Lung (tissue), 12 donors: ENCODE data around the gene IFNLR1. TPM values are rescaled to one million over a fixed set of nuclear protein-coding genes. Genes with fewer than 3 reads are reported as not detected.

Source experiments
- ATAC-seq: fragments of 200-7000 bp; cut with Tn5 transposase; one replicate; pipeline ENCODE4 v1.9.1; 2020; ENCODE audit warnings: moderate number of reproducible peaks; ENCODE audit not compliant: insufficient read depth, low FRiP score
- DNase-seq, 3 donors: peaks; one replicate each; pipeline ENCODE4 v3.0.0-alpha.2; 2013 to 2017
- H3K27ac ChIP-seq, 2 donors: one replicate each; pipeline ENCODE4 v1.5.1; 2013; ENCODE audit warnings: mild to moderate bottlenecking in 2 of 2, moderate library complexity in 2 of 2, control low read depth in 1 of 2, inconsistent platforms in 1 of 2, low read depth in 1 of 2, low read length in 1 of 2
- H3K27me3 ChIP-seq, 3 donors: one replicate each; pipeline ENCODE4 v1.5.1; 2013; ENCODE audit warnings: low read length in 2 of 3; ENCODE audit not compliant: control insufficient read depth in 3 of 3, insufficient read depth in 3 of 3
- H3K36me3 ChIP-seq, 4 donors: one replicate each; pipeline ENCODE4 v1.5.1; 2013; ENCODE audit warnings: low read length in 4 of 4, mild to moderate bottlenecking in 1 of 4, moderate library complexity in 1 of 4; ENCODE audit not compliant: control insufficient read depth in 4 of 4, insufficient read depth in 4 of 4
- H3K4me1 ChIP-seq, 5 donors: one replicate each; pipeline ENCODE4 v1.5.1; 2013; ENCODE audit warnings: low read length in 5 of 5, mild to moderate bottlenecking in 2 of 5, moderate library complexity in 1 of 5; ENCODE audit not compliant: control insufficient read depth in 5 of 5, insufficient read depth in 5 of 5
- H3K4me3 ChIP-seq: one replicate; pipeline ENCODE4 v1.5.1; 2013; ENCODE audit warnings: mild to moderate bottlenecking, control low read depth, moderate library complexity
- H3K9ac ChIP-seq, 2 donors: one replicate each; pipeline ENCODE4 v1.5.1; 2013; ENCODE audit warnings: low read length in 2 of 2, control low read depth in 1 of 2; ENCODE audit not compliant: insufficient read depth in 1 of 2
- H3K9me3 ChIP-seq, 4 donors: one replicate each; pipeline ENCODE4 v1.5.1; 2013; ENCODE audit warnings: low read length in 3 of 4, mild to moderate bottlenecking in 1 of 4, moderate library complexity in 1 of 4; ENCODE audit not compliant: control insufficient read depth in 4 of 4, insufficient read depth in 3 of 4
- CTCF ChIP-seq: IDR thresholded peaks from 2 replicates; pipeline ENCODE4 v1.5.1; 2012; ENCODE audit warnings: mild to moderate bottlenecking; ENCODE audit errors: control extremely low read depth, extremely low read depth
- WGBS, 2 donors: extraction: QIAGEN DNeasy Blood & Tissue Kit; methylation state at CpG; one replicate each; pipeline ENCODE4 v1.1.7; 2013; 5-methylcytosine and 5-hydroxymethylcytosine counted together
- polyA plus RNA-seq, 2 donors: library from polyadenylated mRNA; stranded (reverse); fragments of 200-250 nt; gene quantifications; one replicate each; pipeline ENCODE4 v1.2.1, GENCODE V29; 2013
- total RNA-seq, 2 donors: library from RNA; depleted of rRNA in 1 of 2; stranded (reverse); fragments of >200 nt in 1 of 2; gene quantifications; one replicate each; pipeline ENCODE4 v1.2.1, GENCODE V29; 2014 to 2021
- donor health status: control.
- donor health status: control.
- donor health status: Bipolar disorder and iron deficiency.
- donor health status: healthy.
- donor health status: DM: yes; HTN: yes; CAD: no.

Gene IFNLR1
- total and polyA plus RNA-seq, 4 donors = 1.2 to 9.0 (median 2.7) TPM

GRCh38 chr1:24126018-24126671, 60.9 kb downstream of the IFNLR1 start:
- no peak for TF ChIP-seq CTCF
- Histone ChIP-seq H3K27me3 (no peaks in the 10 kb centered on the region), H3K27ac (peak overlapping the region in 1 of 2 donors; percentile 56), H3K9me3 (peaks cover 0 to 4% (median 3%) of the 10 kb centered on the region in 4 donors), H3K36me3 (no peaks in the 10 kb centered on the region), H3K4me3 (no peak overlapping the region), H3K4me1 (no peaks in the 10 kb centered on the region), H3K9ac (no peak overlapping the region)
- WGBS, 2 donors = 43 to 50% methylated on average over 6 of the region's 6 CpGs
- DNase-seq = no peak
- no peak for ATAC-seq

- DNase-seq (no peak), ATAC-seq (no peak)
- Histone ChIP-seq H3K4me1 (peaks cover 0 to 1% (median 0%) of the 10 kb centered on the region in 5 donors), H3K9ac (no peak overlapping the region), H3K27me3 (no peaks in the 10 kb centered on the region), H3K4me3 (no peak overlapping the region), H3K27ac (no peak overlapping the region), H3K36me3 (no peaks in the 10 kb centered on the region), H3K9me3 (peaks cover 0 to 4% (median 3%) of the 10 kb centered on the region in 4 donors)
- 58 to 64% methylated on average over 4 of the region's 4 CpGs for WGBS, 2 donors
- TF ChIP-seq CTCF = no peak
Observed at GRCh38 chr1:24125456-24125855, 61.6 kb downstream of the IFNLR1 start.

- H3K9me3 ChIP-seq = peaks cover 0 to 1% (median under 1%) of the 10 kb centered on the region in 4 donors
- H3K27me3 ChIP-seq = no peaks in the 10 kb centered on the region
- no peak for DNase-seq
- no peak overlapping the region for H3K9ac ChIP-seq
- no peak for ATAC-seq
- no peak overlapping the region for H3K27ac ChIP-seq
- no peak for TF ChIP-seq CTCF
- WGBS, 2 donors = 63 to 94% methylated on average over 2 of the region's 2 CpGs
- peaks cover 0 to 4% (median 0%) of the 10 kb centered on the region in 5 donors for H3K4me1 ChIP-seq
- H3K36me3 ChIP-seq = no peaks in the 10 kb centered on the region
- no peak overlapping the region for H3K4me3 ChIP-seq
Observed at GRCh38 chr1:24124980-24125379, 62.1 kb downstream of the IFNLR1 start.

- H3K27ac ChIP-seq = no peak overlapping the region
- no peak for TF ChIP-seq CTCF
- WGBS, 2 donors = 88 to 93% methylated on average over 6 of the region's 6 CpGs
- no peaks in the 10 kb centered on the region for H3K36me3 ChIP-seq
- H3K4me1 ChIP-seq = peaks cover 0 to 6% (median 0%) of the 10 kb centered on the region in 5 donors
- no peak overlapping the region for H3K4me3 ChIP-seq
- no peak overlapping the region for H3K9ac ChIP-seq
- DNase-seq (no peak), ATAC-seq (no peak)
- no peaks in the 10 kb centered on the region for H3K27me3 ChIP-seq
- no peaks in the 10 kb centered on the region for H3K9me3 ChIP-seq
Observed at GRCh38 chr1:24123611-24124010, 63.5 kb downstream of the IFNLR1 start.
